ENCODE measurements around the gene LTBP1. TPM values are rescaled to one million over a fixed set of nuclear protein-coding genes. Genes with fewer than 3 reads are reported as not detected.

Gene LTBP1
- total and polyA plus RNA-seq, 2 of the 13 experiments (the other 11 are each of a cell fraction or from before 2014, with no cell fraction given): 0.12 to 0.22 TPM

DNA sequence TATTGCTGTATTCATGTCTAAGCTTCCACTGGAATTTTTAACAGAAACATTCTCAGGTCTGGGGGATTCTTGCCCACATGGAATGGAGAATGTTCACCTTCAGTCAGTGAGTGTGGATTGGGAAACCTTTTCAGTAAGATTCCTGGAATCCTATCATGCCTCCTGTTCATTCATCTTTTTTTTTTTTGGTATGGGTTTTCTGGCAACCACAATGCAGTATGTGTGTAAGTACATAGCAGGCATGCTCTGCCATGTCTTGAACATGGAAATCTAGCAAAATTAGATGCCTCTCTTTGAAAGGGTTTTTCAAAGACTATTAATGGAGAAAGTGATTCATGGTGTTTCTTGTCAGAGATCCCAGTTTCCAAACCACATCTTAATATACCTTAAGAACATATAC, 176.5 kb downstream of the LTBP1 start:
- no peaks in the 10 kb centered on the region for H3K79me2 ChIP-seq (ENCODE audit: insufficient read depth, low read length)
- no peak overlapping the region for H3K9ac ChIP-seq (ENCODE audit: insufficient read depth, low read depth, low read length)
- intact Hi-C loops (cut with micrococcal nuclease; ENCODE audit: unreplicated experiment) (no loop called here), in situ Hi-C loops (cut with HindIII; ENCODE audit: extremely low pct_ligation_motif_present, low pct_unique_long_range_greater_than_20kb) (no loop called here)
- H3K4me2 ChIP-seq (ENCODE audit: low read depth, low read length): no peak overlapping the region
- H3K4me3 ChIP-seq (replicated peaks in 1 of 3; ENCODE audit: insufficient read depth in 1 of 3, low read depth in 2 of 3, low read length in 3 of 3): no peak overlapping the region
- no peak for DNase-seq (ENCODE audit: low spot score)
- H3K27ac ChIP-seq (ENCODE audit: extremely low read length, insufficient read depth, low read length): no peak overlapping the region
- ATAC-seq: no peak
- POLR2A ChIA-PET: no interaction called here
- no TSS peak for BruUV-seq (replicated peaks)
- no peaks in the 10 kb centered on the region for H3K36me3 ChIP-seq (replicated peaks in 1 of 2; ENCODE audit: control insufficient read depth in 1 of 2, insufficient read depth in 2 of 2, low read length in 2 of 2)
- no peaks in the 10 kb centered on the region for H3K4me1 ChIP-seq (ENCODE audit: insufficient read depth, low read length)
- FAIRE-seq: no peak
- CTCF ChIA-PET (ENCODE audit: low intra/inter-chr PET ratio, low total read pairs): no interaction called here
- H3K27me3 ChIP-seq (ENCODE audit: control insufficient read depth in 1 of 2, insufficient read depth in 2 of 2, low read length in 2 of 2): no peaks in the 10 kb centered on the region
- H4K20me1 ChIP-seq (ENCODE audit: insufficient read depth, low read length): no peaks in the 10 kb centered on the region
- no peak overlapping the region for H2AFZ ChIP-seq (ENCODE audit: low read length)
- H3K9me3 ChIP-seq (ENCODE audit: low read length): no peaks in the 10 kb centered on the region
- TF ChIP-seq MAZ (IDR thresholded peaks at IDR 0.05; ENCODE audit: borderline replicate concordance, low read depth, low read length) (no peak), MAZ (CRISPR knock-in tag; IDR thresholded peaks at IDR 0.05; ENCODE audit: low read depth) (no peak), SPEN (CRISPR knock-in tag; IDR thresholded peaks at IDR 0.05; ENCODE audit: low read depth) (no peak), ZFP37 (CRISPR knock-in tag; IDR thresholded peaks at IDR 0.05; ENCODE audit: borderline replicate concordance) (no peak), ZNF30 (CRISPR knock-in tag; IDR thresholded peaks at IDR 0.05) (no peak), ZNF567 (CRISPR knock-in tag; IDR thresholded peaks at IDR 0.05; ENCODE audit: borderline replicate concordance) (no peak), SIX4 (CRISPR knock-in tag; IDR thresholded peaks at IDR 0.05) (no peak), NFKBIZ (CRISPR knock-in tag; IDR thresholded peaks at IDR 0.05) (no peak), MAFK (conservative IDR thresholded peaks at IDR 0.05 in 1 of 2, IDR thresholded peaks at IDR 0.05 in 1 of 2; ENCODE audit: low read length in 2 of 2) (no peak), SP5 (CRISPR knock-in tag; IDR thresholded peaks at IDR 0.05; ENCODE audit: borderline replicate concordance, low read depth) (no peak)
- TF ChIP-seq, protein P1, sequence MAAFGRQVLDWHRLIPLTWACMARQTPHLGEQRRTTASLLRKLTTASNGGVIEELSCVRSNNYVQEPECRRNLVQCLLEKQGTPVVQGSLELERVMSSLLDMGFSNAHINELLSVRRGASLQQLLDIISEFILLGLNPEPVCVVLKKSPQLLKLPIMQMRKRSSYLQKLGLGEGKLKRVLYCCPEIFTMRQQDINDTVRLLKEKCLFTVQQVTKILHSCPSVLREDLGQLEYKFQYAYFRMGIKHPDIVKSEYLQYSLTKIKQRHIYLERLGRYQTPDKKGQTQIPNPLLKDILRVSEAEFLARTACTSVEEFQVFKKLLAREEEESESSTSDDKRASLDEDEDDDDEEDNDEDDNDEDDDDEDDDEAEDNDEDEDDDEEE (CRISPR knock-in tag; IDR thresholded peaks at IDR 0.05): no peak
- TF ChIP-seq, protein P2, sequence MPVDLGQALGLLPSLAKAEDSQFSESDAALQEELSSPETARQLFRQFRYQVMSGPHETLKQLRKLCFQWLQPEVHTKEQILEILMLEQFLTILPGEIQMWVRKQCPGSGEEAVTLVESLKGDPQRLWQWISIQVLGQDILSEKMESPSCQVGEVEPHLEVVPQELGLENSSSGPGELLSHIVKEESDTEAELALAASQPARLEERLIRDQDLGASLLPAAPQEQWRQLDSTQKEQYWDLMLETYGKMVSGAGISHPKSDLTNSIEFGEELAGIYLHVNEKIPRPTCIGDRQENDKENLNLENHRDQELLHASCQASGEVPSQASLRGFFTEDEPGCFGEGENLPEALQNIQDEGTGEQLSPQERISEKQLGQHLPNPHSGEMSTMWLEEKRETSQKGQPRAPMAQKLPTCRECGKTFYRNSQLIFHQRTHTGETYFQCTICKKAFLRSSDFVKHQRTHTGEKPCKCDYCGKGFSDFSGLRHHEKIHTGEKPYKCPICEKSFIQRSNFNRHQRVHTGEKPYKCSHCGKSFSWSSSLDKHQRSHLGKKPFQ (CRISPR knock-in tag; IDR thresholded peaks at IDR 0.05; ENCODE audit: insufficient replicate concordance): no peak
- TF ChIP-seq, protein P3, sequence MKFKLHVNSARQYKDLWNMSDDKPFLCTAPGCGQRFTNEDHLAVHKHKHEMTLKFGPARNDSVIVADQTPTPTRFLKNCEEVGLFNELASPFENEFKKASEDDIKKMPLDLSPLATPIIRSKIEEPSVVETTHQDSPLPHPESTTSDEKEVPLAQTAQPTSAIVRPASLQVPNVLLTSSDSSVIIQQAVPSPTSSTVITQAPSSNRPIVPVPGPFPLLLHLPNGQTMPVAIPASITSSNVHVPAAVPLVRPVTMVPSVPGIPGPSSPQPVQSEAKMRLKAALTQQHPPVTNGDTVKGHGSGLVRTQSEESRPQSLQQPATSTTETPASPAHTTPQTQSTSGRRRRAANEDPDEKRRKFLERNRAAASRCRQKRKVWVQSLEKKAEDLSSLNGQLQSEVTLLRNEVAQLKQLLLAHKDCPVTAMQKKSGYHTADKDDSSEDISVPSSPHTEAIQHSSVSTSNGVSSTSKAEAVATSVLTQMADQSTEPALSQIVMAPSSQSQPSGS (CRISPR knock-in tag; IDR thresholded peaks at IDR 0.05): no peak
- TF ChIP-seq, protein P4, sequence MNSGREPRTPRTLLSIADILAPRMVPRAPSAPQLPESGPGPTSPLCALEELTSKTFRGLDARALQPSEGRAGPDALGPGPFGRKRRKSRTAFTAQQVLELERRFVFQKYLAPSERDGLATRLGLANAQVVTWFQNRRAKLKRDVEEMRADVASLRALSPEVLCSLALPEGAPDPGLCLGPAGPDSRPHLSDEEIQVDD (CRISPR knock-in tag; IDR thresholded peaks at IDR 0.05; ENCODE audit: borderline replicate concordance): no peak
- TF ChIP-seq, protein P5, sequence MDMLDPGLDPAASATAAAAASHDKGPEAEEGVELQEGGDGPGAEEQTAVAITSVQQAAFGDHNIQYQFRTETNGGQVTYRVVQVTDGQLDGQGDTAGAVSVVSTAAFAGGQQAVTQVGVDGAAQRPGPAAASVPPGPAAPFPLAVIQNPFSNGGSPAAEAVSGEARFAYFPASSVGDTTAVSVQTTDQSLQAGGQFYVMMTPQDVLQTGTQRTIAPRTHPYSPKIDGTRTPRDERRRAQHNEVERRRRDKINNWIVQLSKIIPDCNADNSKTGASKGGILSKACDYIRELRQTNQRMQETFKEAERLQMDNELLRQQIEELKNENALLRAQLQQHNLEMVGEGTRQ (IDR thresholded peaks at IDR 0.05; ENCODE audit: low read depth, low read length): no peak
- TF ChIP-seq, protein P5 (CRISPR knock-in tag; IDR thresholded peaks at IDR 0.05; ENCODE audit: borderline replicate concordance): no peak

All from HepG2 (cell line).